Activated naive CD4-positive, alpha-beta T cell (primary cell): ENCODE results near the gene IER2.

Experiments
- DNase-seq, 4 experiments: peaks; one replicate each; lab custom pipeline; 2025; lab: John Stamatoyannopoulos, UW

Gene IER2

DNA sequence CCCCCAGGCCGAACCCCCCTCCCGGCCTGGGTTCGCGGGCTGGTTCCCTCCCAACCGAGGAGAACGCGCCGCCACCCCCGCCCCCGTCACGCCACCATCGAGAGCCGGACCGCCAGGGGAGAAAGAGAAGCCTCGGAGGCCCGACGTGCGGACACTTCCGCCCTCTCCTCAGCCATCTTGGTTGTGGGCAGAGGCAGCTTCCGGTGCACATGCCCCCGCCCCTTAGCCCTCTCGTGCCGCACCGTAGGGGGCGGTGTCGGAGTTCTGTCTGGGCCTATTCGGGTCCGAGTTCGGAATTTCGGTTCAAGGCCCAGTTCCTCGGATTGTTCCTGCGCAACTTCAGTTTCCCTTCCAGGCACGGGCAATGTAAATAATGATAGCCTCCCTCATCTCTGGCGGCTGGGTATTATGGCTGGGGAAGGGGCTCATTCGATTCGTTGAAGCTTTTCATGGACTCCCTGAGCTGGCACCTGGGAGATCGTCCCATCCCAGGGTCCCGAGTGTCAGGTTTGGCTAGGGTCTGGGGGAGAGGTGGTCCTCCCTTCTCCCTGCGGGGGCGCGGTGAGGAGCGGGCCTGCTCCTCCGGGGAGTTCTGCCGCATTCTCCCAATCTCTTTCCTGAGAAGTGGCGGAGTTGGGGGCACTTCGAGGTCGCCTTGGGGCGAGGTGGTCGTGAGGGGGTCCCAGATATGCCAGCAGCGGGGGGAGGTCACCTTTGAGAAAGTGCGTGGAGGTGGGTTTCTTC lies at the start of gene IER2, which contains the start of gene STX10:
Gene IER2, plus strand, starts transcription at position 225 of the 744 bp plus-strand sequence. CDS start 2,776 bp downstream, outside the sequence.
Gene STX10, minus strand, starts transcription at position 189 of the 744 bp plus-strand sequence. CDS start 202 bp downstream, outside the sequence.
- DNase-seq: peak; percentile 73 to 91 (median 84)

DNA sequence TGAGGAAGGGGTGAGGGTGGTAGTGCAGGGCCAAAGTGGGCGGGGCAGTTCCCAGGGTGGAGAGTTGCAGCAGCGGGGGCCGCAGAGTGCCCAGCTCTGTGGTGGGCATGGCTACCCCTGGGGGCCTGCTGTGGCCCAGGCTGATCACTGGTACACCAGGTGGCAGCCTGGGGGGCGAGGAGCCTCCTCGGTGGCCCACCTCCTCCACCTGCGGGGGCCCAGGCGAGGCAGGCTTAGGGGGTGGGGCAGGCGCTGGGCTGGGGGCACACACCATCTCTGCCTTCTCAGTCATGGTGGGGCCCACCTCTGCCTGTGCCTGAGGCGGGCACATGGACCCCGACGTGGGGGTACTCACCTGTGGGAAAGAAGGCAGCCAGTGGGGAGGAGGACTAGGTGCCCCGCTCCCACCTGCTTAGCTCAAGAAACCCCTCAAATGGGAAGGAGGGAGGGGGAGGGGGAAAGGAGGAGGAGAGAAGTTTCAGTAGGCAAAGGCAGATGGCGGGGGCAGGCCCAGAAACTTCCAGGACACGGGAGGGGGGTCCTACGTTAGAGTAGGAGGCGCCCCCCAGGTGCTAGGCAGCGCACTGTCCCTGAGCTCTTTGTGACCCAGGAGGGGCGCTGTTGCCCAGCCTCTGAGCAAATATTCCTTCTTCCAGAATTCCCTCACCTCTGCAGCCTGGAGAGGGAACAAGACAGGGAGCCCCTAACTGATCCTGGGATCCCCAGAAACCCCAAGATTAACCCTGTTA lies 49.2 kb upstream of the IER2 start:
- DNase-seq: no peak

- no peak for DNase-seq
These were observed 48.4 kb upstream of the IER2 start for GRCh38 chr19:13101590-13102415.

DNA sequence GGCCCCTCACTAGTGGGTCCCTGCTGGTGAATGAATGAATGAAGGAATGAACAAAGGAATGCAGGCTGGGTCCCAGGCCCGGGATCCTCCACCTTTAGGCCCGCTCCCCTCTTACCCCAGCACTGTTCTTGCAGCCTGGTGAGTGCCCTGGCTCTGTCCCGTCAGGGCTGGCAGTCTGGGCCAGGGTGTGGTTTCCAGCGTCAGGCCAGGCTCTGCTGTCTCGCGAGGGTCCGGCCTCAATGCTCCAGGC lies 47.9 kb upstream of the IER2 start:
- no peak for DNase-seq

- no peak for DNase-seq
These were observed 47.3 kb upstream of the IER2 start, which contains the start of gene LYL1 for GRCh38 chr19:13102666-13103580. LYL1 (minus strand) TSS chr19:13102858; CDS start chr19:13101171, 1,687 bp downstream.

DNA sequence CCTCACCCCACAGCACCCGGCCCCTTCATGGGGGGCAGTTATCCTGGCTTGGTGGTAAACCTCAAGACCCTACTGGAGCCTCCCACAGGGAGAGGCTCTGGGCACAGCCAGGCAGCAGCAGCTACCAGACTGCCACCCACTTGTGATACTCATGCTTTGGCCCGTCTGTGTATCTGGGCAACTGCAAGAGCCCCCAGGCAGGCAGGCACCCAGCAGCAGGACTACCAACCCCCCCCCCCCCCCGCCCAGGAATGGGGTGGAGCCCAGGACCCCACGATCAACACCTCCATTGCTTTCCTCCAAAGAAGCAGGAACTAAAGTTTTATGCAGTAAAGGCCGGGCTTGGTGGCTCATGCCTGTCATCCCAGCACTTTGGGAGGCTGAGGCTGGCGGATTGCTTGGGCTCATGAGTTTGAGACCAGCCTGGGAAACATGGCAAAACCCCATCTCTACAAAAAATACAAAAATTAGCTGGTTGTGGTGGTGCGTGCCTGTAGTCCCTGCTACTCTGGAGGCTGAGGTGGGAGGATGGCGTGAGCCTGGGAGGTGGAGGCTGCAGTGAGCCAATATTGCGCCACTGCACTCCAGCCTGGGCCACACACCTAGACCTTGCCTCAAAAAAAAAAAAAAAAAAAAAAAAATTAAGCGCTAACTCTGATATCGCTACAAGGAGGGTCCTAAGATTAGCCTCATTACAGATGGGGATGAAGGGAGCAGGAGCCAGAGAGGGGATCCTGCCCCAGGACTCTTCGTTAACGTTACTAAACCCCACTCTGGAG lies 46.4 kb upstream of the IER2 start:
- DNase-seq: no peak

GRCh38 chr19:13104360-13104847 lies 45.8 kb upstream of the IER2 start:
- DNase-seq: peak; percentile 40 to 62 (median 42)

DNA sequence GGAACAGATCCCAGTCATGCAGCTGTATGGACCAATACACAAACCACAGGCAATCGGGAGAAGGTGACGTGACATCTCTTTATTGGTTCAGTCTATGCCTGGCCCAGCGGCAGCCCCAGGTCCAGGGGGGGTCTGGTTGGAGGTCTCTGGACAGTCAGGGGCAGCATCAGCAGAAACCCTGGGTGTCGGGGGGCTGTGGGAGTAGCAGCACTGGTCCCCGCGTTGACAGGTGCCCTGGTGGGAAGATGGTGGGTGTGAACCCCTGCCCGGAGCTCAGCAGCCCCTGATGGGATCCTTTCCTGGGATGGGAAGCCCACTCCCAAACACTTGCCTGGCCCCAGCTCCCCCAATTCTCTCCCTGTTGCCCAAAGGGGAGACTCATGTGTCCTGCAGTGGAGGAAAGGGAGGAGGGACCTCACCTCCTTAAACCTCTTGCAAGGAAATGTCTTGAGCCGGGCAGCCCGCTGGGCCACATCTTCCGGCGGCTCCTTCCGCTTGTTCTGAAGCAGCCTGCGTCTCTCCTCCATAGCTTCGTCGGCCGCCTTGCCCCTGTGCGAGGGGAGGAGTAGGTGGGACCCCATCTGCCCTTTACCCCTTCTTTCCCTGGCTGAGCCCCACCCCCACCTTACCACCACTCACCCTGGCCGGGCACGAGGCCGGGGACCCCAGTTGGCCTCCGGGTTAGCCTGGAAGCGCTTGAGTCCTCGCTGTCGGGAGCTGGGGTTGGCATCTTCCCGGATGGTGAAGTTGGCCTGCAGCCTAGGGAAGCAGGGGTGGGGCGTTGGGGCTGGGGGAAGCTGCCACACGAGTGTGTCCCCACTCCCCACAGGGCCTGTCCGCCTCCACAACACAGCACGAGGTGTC lies 45.1 kb upstream of the IER2 start:
- peak in 1 of 4 experiments; percentile 30 for DNase-seq

DNA sequence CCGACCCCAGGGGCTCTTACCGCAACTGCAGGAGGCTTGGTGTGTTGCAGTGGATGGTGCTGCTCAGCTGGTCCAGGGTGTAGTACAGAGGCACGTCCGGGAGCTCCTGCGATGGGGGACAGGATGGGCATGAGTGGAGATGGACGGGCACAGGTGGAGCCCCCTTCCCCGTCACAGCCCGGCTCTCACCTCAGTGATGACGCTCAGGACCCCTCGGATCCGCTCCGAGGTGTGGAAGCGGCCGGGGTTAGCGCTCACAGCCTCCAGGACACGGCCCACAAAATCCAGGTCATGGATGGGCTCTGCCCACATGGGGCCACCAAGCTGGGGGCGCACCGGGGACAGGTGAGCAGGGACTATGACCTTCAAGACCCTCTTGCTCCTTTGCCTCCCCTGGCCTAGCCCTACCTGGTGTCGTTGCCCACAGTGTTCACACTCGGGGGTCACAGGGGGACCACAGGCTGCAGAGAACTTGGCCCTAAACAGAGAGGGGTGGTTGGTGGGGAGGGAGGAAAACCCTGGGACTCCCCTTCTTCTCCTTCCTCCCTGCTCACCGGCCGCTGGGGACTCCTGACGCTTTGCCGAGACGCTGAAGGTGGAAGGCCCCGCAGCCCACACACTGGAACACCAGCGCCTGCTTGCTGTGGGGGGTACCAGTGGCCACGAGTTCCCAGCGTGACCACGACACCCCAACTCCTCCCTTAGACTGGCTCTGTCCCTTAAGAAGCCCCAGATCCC lies 40.7 kb upstream of the IER2 start:
- no peak for DNase-seq

- DNase-seq: no peak
These were observed 40.1 kb upstream of the IER2 start for GRCh38 chr19:13110099-13110610.

DNA sequence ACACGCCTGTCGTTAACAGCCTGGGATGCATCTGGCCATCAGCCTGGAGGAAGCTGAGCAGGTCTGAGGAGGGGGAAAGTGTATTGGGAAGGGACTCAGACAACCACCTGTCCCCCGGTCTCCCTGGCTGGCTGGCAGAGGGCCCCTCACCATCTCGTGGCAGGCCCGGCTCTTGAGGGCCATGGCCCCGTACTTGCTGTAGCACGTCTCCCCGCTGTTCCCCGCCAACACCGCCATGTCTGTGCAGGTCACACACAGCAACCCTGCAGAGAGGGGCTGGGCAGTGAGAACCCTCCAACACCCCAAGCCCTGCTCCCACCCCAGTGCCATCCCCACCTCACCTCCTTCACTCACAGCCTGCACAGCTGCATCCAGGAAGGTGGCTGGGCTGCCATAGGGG lies 37.7 kb upstream of the IER2 start:
- no peak for DNase-seq

DNA sequence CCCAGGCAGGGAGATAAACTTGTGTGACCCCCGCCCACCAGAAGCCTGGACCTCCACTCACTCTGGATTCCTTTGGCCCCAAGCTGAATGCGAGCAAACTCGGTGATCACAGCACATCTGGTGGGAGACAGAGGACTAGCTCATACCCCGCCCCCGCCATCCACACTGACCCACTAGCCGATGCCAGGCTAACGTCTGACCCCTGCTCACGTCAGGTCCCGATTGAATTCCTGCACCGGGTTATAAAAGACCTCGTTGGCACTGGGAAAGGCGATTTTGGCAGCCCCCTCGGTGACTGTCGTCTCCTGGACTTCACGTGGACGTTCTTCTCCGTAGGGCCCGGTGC lies 34.3 kb upstream of the IER2 start:
- DNase-seq: no peak

- DNase-seq: peak; percentile 74 to 77 (median 75)
These were observed 33.7 kb upstream of the IER2 start, which contains the start of gene TRMT1 for GRCh38 chr19:13116282-13117175. TRMT1 (minus strand) TSS chr19:13116740; CDS start chr19:13116399, 341 bp downstream.

GRCh38 chr19:13117176-13117771 lies 32.9 kb upstream of the IER2 start:
- DNase-seq: no peak

DNA sequence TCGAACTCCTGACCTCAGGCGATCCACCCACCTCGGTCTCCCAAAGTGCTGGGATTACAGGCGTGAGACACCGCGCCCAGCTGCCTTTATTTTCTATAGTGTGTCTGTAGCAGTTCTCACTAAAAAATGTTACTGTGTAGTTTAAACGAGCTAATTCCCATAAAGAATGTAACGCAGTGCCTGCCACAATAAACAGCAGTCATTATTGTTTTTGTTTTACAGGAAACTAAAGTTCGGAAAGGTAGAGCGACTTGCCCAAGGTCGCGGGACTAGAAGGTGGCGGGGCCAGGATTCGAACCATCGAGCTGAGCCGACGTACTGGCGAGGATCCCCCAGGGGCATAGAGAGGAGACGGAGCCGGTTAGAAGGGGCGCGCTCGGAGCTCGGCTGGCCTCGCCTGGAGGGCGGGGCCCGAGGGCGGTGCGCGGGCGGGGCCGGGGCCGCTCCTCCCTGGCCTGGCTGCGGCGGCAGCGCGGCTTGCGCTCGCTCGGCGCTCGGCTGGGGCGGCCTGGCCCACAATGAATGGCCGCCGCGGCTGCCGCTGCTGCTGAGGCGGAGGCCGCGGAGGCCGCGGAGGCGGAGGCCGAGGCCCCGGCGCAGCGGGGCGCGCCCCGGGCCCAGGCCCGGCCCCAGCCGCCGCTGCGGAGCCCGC lies 32.3 kb upstream of the IER2 start, which contains the start of gene NACC1:
Gene NACC1, plus strand, starts transcription at position 493 of the 652 bp plus-strand sequence. CDS start 16,944 bp downstream, outside the sequence.
- peak; percentile 67 to 91 (median 70) for DNase-seq
